Activated naive CD8-positive, alpha-beta T cell (primary cell): ENCODE data around the gene MPP7.
"Not testable (repeated sequence)": the region's sequence is repeated elsewhere in the genome, so short reads cannot be mapped to it uniquely, and the experiment has no call there.

Source experiments
- H3K27ac Mint-ChIP-seq: one replicate; pipeline ENCODE4 v1.8.0; 2021; ENCODE audit warnings: mixed read lengths
- H3K27me3 Mint-ChIP-seq: one replicate; pipeline ENCODE4 v1.8.0; 2021; ENCODE audit warnings: mixed read lengths
- H3K36me3 Mint-ChIP-seq: one replicate; pipeline ENCODE4 v1.8.0; 2021; ENCODE audit warnings: mixed read lengths
- H3K4me1 Mint-ChIP-seq: one replicate; pipeline ENCODE4 v1.8.0; 2021; ENCODE audit warnings: low read depth, mixed read lengths
- H3K4me3 Mint-ChIP-seq: one replicate; pipeline ENCODE4 v1.8.0; 2021; ENCODE audit warnings: mild to moderate bottlenecking, mixed read lengths
- H3K9me3 Mint-ChIP-seq: one replicate; pipeline ENCODE4 v1.8.0; 2021; ENCODE audit warnings: low read depth, mixed read lengths

Gene MPP7

GRCh38 chr10:28302638-28303488 is at the start of gene MPP7:
MPP7 (minus strand) TSS chr10:28303064; CDS start chr10:28238604, 64,460 bp downstream.
- Mint-ChIP-seq H3K27ac (peak within 1 kb of the TSS; percentile 67), H3K27me3 (no peaks in the 10 kb centered on the region), H3K36me3 (peaks cover 1% of the 10 kb centered on the region), H3K4me1 (peaks cover 63% of the 10 kb centered on the region), H3K9me3 (no peaks in the 10 kb centered on the region), H3K4me3 (peak within 1 kb of the TSS; percentile 94)

- Mint-ChIP-seq H3K27ac (no peak overlapping the region), H3K4me3 (no peak overlapping the region), H3K9me3 (peaks cover 1% of the 10 kb centered on the region), H3K36me3 (peaks cover 6% of the 10 kb centered on the region), H3K27me3 (no peaks in the 10 kb centered on the region), H3K4me1 (no peaks in the 10 kb centered on the region)
Observed at GRCh38 chr10:28349892-28350291, 47.0 kb upstream of the MPP7 start.

- no peak overlapping the region for H3K4me3 Mint-ChIP-seq
- peaks cover 10% of the 10 kb centered on the region for H3K9me3 Mint-ChIP-seq
- no peaks in the 10 kb centered on the region for H3K27me3 Mint-ChIP-seq
- peaks cover 8% of the 10 kb centered on the region for H3K36me3 Mint-ChIP-seq
- no peak overlapping the region for H3K27ac Mint-ChIP-seq
- peaks cover 8% of the 10 kb centered on the region for H3K4me1 Mint-ChIP-seq
Observed at GRCh38 chr10:28343987-28344895, 41.4 kb upstream of the MPP7 start.

- H3K4me1 Mint-ChIP-seq, result peaks cover 13% of the 10 kb centered on the region
- H3K4me3 Mint-ChIP-seq, result no peak overlapping the region
- peaks cover 8% of the 10 kb centered on the region for H3K36me3 Mint-ChIP-seq
- H3K27ac Mint-ChIP-seq, result no peak overlapping the region
- peaks cover 11% of the 10 kb centered on the region for H3K9me3 Mint-ChIP-seq
- no peaks in the 10 kb centered on the region for H3K27me3 Mint-ChIP-seq
Observed at GRCh38 chr10:28343252-28343651, 40.4 kb upstream of the MPP7 start.

- not testable (repeated sequence) for H3K4me3 Mint-ChIP-seq, H3K36me3 Mint-ChIP-seq, H3K27me3 Mint-ChIP-seq, H3K27ac Mint-ChIP-seq
- H3K9me3 Mint-ChIP-seq, result peaks cover 11% of the 10 kb centered on the region
- peaks cover 25% of the 10 kb centered on the region for H3K4me1 Mint-ChIP-seq
Observed at GRCh38 chr10:28341679-28342078, 38.8 kb upstream of the MPP7 start.

GRCh38 chr10:28332726-28333125 is 29.9 kb upstream of the MPP7 start:
- no peaks in the 10 kb centered on the region for H3K9me3 Mint-ChIP-seq
- H3K4me1 Mint-ChIP-seq, result peaks cover 80% of the 10 kb centered on the region
- peaks cover 2% of the 10 kb centered on the region for H3K36me3 Mint-ChIP-seq
- peak overlapping the region; percentile 92 for H3K27ac Mint-ChIP-seq
- peak overlapping the region; percentile 79 for H3K4me3 Mint-ChIP-seq
- H3K27me3 Mint-ChIP-seq, result no peaks in the 10 kb centered on the region

- Mint-ChIP-seq H3K27me3 (no peaks in the 10 kb centered on the region), H3K27ac (peak overlapping the region; percentile 92), H3K4me3 (peak overlapping the region; percentile 79), H3K36me3 (no peaks in the 10 kb centered on the region), H3K9me3 (no peaks in the 10 kb centered on the region), H3K4me1 (peaks cover 80% of the 10 kb centered on the region)
Observed at GRCh38 chr10:28331841-28332240, 29.0 kb upstream of the MPP7 start.

- no peaks in the 10 kb centered on the region for H3K9me3 Mint-ChIP-seq
- no peaks in the 10 kb centered on the region for H3K36me3 Mint-ChIP-seq
- H3K4me3 Mint-ChIP-seq, result peak overlapping the region; percentile 49
- H3K4me1 Mint-ChIP-seq, result peaks cover 80% of the 10 kb centered on the region
- H3K27me3 Mint-ChIP-seq, result no peaks in the 10 kb centered on the region
- H3K27ac Mint-ChIP-seq, result peak overlapping the region; percentile 90
Observed at GRCh38 chr10:28331066-28331465, 28.2 kb upstream of the MPP7 start.

- peaks cover 4% of the 10 kb centered on the region for H3K36me3 Mint-ChIP-seq
- H3K27me3 Mint-ChIP-seq, result no peaks in the 10 kb centered on the region
- no peaks in the 10 kb centered on the region for H3K9me3 Mint-ChIP-seq
- peaks cover 77% of the 10 kb centered on the region for H3K4me1 Mint-ChIP-seq
- H3K4me3 Mint-ChIP-seq, result peak overlapping the region; percentile 12
- peak overlapping the region; percentile 4 for H3K27ac Mint-ChIP-seq
Observed at GRCh38 chr10:28328346-28328745, 25.5 kb upstream of the MPP7 start.

- peaks cover 7% of the 10 kb centered on the region for H3K36me3 Mint-ChIP-seq
- no peaks in the 10 kb centered on the region for H3K27me3 Mint-ChIP-seq
- H3K27ac Mint-ChIP-seq, result peak overlapping the region; percentile 66
- peaks cover 73% of the 10 kb centered on the region for H3K4me1 Mint-ChIP-seq
- no peaks in the 10 kb centered on the region for H3K9me3 Mint-ChIP-seq
- no peak overlapping the region for H3K4me3 Mint-ChIP-seq
Observed at GRCh38 chr10:28327491-28327880, 24.6 kb upstream of the MPP7 start.

GRCh38 chr10:28326516-28327490 is 23.9 kb upstream of the MPP7 start:
- Mint-ChIP-seq H3K36me3 (peaks cover 11% of the 10 kb centered on the region), H3K27me3 (no peaks in the 10 kb centered on the region), H3K9me3 (no peaks in the 10 kb centered on the region), H3K27ac (peak overlapping the region; percentile 55), H3K4me1 (peaks cover 72% of the 10 kb centered on the region), H3K4me3 (peak overlapping the region; percentile 68)

GRCh38 chr10:28320799-28321198 is 17.9 kb upstream of the MPP7 start:
- Mint-ChIP-seq H3K9me3 (no peaks in the 10 kb centered on the region), H3K27ac (no peak overlapping the region), H3K36me3 (peaks cover 12% of the 10 kb centered on the region), H3K4me3 (no peak overlapping the region), H3K27me3 (no peaks in the 10 kb centered on the region), H3K4me1 (peaks cover 37% of the 10 kb centered on the region)

GRCh38 chr10:28320090-28320489 is 17.2 kb upstream of the MPP7 start:
- H3K27ac Mint-ChIP-seq, result no peak overlapping the region
- H3K9me3 Mint-ChIP-seq, result no peaks in the 10 kb centered on the region
- H3K36me3 Mint-ChIP-seq, result peaks cover 14% of the 10 kb centered on the region
- H3K27me3 Mint-ChIP-seq, result no peaks in the 10 kb centered on the region
- H3K4me3 Mint-ChIP-seq, result no peak overlapping the region
- peaks cover 38% of the 10 kb centered on the region for H3K4me1 Mint-ChIP-seq

- not testable (repeated sequence) for H3K4me3 Mint-ChIP-seq, H3K9me3 Mint-ChIP-seq, H3K27me3 Mint-ChIP-seq, H3K27ac Mint-ChIP-seq
- H3K36me3 Mint-ChIP-seq, result peaks cover 14% of the 10 kb centered on the region
- peaks cover 34% of the 10 kb centered on the region for H3K4me1 Mint-ChIP-seq
Observed at GRCh38 chr10:28319061-28319460, 16.2 kb upstream of the MPP7 start.
